Activated naive CD8-positive, alpha-beta T cell treated with anti-CD3 and anti-CD28 coated beads, Interleukin-2, amount 50 U/mL, for 24 hours (primary cell): Measurements from ENCODE around the gene MAGEA3.
"Not testable (repeated sequence)": the region's sequence is repeated elsewhere in the genome, so short reads cannot be mapped to it uniquely, and the experiment has no call there.

Experiments used
- ATAC-seq: fragments of 150-1000 bp; cut with Tn5 transposase; one replicate; pipeline ENCODE4 v1.10.0; 2021
- DNase-seq: peaks from one replicate; pipeline ENCODE4 v3.0.0; 2021
- H3K27ac Mint-ChIP-seq: one replicate; pipeline ENCODE4 v1.8.0; 2021; ENCODE audit warnings: mild to moderate bottlenecking, mixed read lengths
- H3K27me3 Mint-ChIP-seq: one replicate; pipeline ENCODE4 v1.8.0; 2021; ENCODE audit warnings: mixed read lengths
- H3K36me3 Mint-ChIP-seq: one replicate; pipeline ENCODE4 v1.8.0; 2021; ENCODE audit warnings: low read depth, mixed read lengths
- H3K4me1 Mint-ChIP-seq: one replicate; pipeline ENCODE4 v1.8.0; 2021; ENCODE audit warnings: mixed read lengths
- H3K4me3 Mint-ChIP-seq: one replicate; pipeline ENCODE4 v1.8.0; 2021; ENCODE audit warnings: mild to moderate bottlenecking, moderate library complexity, mixed read lengths
- H3K9me3 Mint-ChIP-seq: one replicate; pipeline ENCODE4 v1.8.0; 2021; ENCODE audit warnings: mixed read lengths

MAGEA3 gene, protein sequence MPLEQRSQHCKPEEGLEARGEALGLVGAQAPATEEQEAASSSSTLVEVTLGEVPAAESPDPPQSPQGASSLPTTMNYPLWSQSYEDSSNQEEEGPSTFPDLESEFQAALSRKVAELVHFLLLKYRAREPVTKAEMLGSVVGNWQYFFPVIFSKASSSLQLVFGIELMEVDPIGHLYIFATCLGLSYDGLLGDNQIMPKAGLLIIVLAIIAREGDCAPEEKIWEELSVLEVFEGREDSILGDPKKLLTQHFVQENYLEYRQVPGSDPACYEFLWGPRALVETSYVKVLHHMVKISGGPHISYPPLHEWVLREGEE

DNA sequence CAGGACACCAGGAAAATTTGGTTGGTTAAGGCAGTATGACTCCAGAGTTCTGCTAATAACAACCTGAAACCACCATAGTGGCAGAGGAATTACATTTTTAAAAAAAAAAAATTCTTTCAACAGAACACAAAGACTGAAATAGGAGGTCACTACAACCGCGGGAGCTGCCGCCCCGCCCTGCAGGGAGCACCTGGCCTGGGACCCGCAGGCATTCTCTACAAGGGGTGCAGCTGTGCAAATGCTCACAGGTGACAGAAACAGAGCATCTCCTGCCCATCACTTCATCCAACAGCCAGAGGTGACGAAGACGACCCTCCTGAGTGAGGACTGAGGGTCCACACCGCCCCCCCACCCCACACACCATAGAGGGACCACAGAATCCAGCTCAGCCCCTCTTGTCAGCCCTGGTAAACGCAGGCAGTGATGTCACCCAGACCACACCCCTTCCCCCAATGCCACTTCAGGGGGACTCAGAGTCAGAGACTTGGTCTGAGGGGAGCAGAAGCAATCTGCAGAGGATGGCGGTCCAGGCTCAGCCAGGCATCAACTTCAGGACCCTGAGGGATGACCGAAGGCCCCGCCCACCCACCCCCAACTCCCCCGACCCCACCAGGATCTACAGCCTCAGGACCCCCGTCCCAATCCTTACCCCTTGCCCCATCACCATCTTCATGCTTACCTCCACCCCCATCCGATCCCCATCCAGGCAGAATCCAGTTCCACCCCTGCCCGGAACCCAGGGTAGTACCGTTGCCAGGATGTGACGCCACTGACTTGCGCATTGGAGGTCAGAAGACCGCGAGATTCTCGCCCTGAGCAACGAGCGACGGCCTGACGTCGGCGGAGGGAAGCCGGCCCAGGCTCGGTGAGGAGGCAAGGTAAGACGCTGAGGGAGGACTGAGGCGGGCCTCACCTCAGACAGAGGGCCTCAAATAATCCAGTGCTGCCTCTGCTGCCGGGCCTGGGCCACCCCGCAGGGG, at the start of gene MAGEA3:
Gene MAGEA3, plus strand, starts transcription at position 843 of the 980 bp plus-strand sequence. CDS start 2,039 bp downstream, outside the sequence.
- not testable (repeated sequence) for H3K36me3 Mint-ChIP-seq, H3K4me1 Mint-ChIP-seq, H3K27me3 Mint-ChIP-seq, H3K4me3 Mint-ChIP-seq, DNase-seq, ATAC-seq, H3K9me3 Mint-ChIP-seq, H3K27ac Mint-ChIP-seq

- no peak overlapping the region for H3K27ac Mint-ChIP-seq
- no peak overlapping the region for H3K4me3 Mint-ChIP-seq
Measured at GRCh38 chrX:152652060-152652459, 46.5 kb upstream of the MAGEA3 start.

GRCh38 chrX:152652467-152652866, 46.1 kb upstream of the MAGEA3 start:
- Mint-ChIP-seq H3K4me3 (no peak overlapping the region), H3K36me3 (no peaks in the 10 kb centered on the region), H3K9me3 (no peaks in the 10 kb centered on the region), H3K27ac (no peak overlapping the region), H3K4me1 (no peaks in the 10 kb centered on the region), H3K27me3 (peaks cover 4% of the 10 kb centered on the region)
- ATAC-seq, result no peak
- DNase-seq, result no peak

More at GRCh38 chrX:152652060-152652459, 46.5 kb upstream of the MAGEA3 start:
- DNase-seq, result no peak
- Mint-ChIP-seq H3K36me3 (no peaks in the 10 kb centered on the region), H3K27me3 (peaks cover 3% of the 10 kb centered on the region), H3K4me1 (no peaks in the 10 kb centered on the region), H3K9me3 (no peaks in the 10 kb centered on the region)
- no peak for ATAC-seq

DNA sequence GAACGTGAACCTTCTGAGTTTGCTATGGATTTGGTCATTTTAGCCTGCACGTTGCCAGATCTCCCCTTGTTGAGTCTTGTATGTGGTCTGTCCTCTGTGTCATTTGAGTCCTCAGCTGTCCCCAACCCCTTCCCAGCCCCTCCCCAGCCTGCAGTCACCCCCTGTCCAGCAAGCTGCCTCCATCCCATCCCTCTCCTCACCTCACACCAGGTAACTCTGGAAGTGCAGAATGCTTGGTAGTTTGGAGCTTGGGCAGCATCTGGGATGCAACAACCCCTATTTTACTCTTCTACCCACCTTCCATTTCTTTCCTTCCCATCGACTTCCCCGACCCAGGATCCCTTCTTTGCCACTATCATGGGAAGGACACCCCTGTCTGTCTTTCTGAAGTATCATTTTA, 42.5 kb upstream of the MAGEA3 start:
- peaks cover 5% of the 10 kb centered on the region for H3K27me3 Mint-ChIP-seq
- no peaks in the 10 kb centered on the region for H3K36me3 Mint-ChIP-seq
- H3K4me1 Mint-ChIP-seq, result no peaks in the 10 kb centered on the region
- H3K4me3 Mint-ChIP-seq, result no peak overlapping the region
- H3K27ac Mint-ChIP-seq, result no peak overlapping the region
- ATAC-seq (no peak), DNase-seq (no peak)
- no peaks in the 10 kb centered on the region for H3K9me3 Mint-ChIP-seq

- Mint-ChIP-seq H3K9me3 (no peaks in the 10 kb centered on the region), H3K27me3 (peaks cover 5% of the 10 kb centered on the region), H3K27ac (no peak overlapping the region), H3K36me3 (no peaks in the 10 kb centered on the region), H3K4me3 (no peak overlapping the region), H3K4me1 (no peaks in the 10 kb centered on the region)
- ATAC-seq (no peak), DNase-seq (no peak)
Measured at GRCh38 chrX:152656890-152657289, 41.7 kb upstream of the MAGEA3 start.

GRCh38 chrX:152658302-152658701, 40.3 kb upstream of the MAGEA3 start:
- Mint-ChIP-seq H3K27ac (no peak overlapping the region), H3K4me3 (no peak overlapping the region), H3K36me3 (no peaks in the 10 kb centered on the region), H3K4me1 (no peaks in the 10 kb centered on the region), H3K27me3 (peaks cover 5% of the 10 kb centered on the region), H3K9me3 (no peaks in the 10 kb centered on the region)
- ATAC-seq (no peak), DNase-seq (no peak)

DNA sequence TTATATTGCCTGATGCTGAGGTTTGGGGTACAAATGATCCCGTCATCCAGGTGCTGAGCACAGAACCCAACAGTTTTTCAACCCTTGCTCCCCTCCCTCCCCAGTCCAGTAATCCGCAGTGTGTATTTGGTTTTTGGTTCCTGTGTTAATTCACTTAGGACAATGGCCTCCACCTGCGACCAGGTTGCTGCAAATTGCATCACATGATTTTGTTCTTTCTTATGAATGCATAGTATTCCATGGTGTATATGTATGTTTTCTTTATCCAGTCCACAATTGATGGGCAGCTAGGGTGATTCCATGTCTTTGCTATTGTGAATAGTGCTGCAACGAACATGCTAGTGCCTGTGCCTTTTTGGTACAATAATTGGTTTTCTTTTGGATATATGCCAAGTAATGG, 35.5 kb upstream of the MAGEA3 start:
- no peak for ATAC-seq
- H3K27me3 Mint-ChIP-seq, result no peaks in the 10 kb centered on the region
- H3K4me1 Mint-ChIP-seq, result no peaks in the 10 kb centered on the region
- H3K36me3 Mint-ChIP-seq, result no peaks in the 10 kb centered on the region
- no peak for DNase-seq
- H3K9me3 Mint-ChIP-seq, result peaks cover 8% of the 10 kb centered on the region
- no peak overlapping the region for H3K27ac Mint-ChIP-seq
- H3K4me3 Mint-ChIP-seq, result no peak overlapping the region

DNA sequence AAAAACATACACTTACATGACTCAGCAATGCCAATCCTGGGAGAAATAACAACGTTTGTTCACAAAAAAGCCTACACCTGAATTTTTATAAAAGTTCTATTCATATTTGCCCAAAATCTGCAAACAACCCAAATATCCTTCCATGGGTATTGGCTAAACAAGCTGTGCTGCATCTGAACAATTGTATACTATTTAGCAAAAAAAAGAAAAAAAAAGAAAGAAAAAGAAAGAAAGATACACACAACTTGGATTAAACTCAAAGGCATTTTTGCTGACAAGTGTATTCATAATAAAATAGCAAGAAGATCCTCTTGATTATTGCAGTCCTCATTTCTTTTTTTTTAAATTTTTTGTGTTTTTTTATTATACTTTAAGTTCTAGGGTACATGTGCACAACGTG, 24.5 kb upstream of the MAGEA3 start:
- no peaks in the 10 kb centered on the region for H3K9me3 Mint-ChIP-seq
- H3K4me1 Mint-ChIP-seq, result no peaks in the 10 kb centered on the region
- ATAC-seq, result no peak
- no peak for DNase-seq
- no peaks in the 10 kb centered on the region for H3K27me3 Mint-ChIP-seq
- no peaks in the 10 kb centered on the region for H3K36me3 Mint-ChIP-seq
- H3K4me3 Mint-ChIP-seq, result no peak overlapping the region
- H3K27ac Mint-ChIP-seq, result no peak overlapping the region

- H3K4me3 Mint-ChIP-seq, H3K4me1 Mint-ChIP-seq, H3K27ac Mint-ChIP-seq, ATAC-seq, H3K36me3 Mint-ChIP-seq, H3K27me3 Mint-ChIP-seq, H3K9me3 Mint-ChIP-seq, DNase-seq: not testable (repeated sequence)
Measured at GRCh38 chrX:152674652-152675051, 23.9 kb upstream of the MAGEA3 start.

DNA sequence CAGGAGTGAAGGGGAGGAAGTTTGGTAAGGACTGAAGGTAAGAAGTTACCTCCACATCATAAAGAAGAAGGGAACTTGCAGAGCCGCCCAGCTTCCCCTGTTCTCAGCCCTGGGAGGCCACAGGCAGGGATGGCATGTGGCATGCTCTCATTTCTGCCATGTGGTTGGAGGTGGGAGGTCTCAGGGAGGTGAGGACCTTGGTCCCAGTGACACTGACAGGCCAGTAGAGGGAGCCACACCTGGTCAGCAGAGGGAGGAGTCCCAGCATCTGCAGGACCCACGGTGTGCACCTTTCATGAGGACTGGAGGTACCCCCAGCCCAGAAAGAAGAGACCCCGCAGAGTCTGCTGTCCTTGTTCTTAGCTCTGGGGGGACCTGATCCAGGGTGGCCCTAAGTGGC, 17.6 kb upstream of the MAGEA3 start:
- ATAC-seq, result peak; percentile 61
- not testable (repeated sequence) for H3K27me3 Mint-ChIP-seq, H3K4me3 Mint-ChIP-seq, H3K27ac Mint-ChIP-seq, H3K4me1 Mint-ChIP-seq, DNase-seq, H3K36me3 Mint-ChIP-seq, H3K9me3 Mint-ChIP-seq

DNA sequence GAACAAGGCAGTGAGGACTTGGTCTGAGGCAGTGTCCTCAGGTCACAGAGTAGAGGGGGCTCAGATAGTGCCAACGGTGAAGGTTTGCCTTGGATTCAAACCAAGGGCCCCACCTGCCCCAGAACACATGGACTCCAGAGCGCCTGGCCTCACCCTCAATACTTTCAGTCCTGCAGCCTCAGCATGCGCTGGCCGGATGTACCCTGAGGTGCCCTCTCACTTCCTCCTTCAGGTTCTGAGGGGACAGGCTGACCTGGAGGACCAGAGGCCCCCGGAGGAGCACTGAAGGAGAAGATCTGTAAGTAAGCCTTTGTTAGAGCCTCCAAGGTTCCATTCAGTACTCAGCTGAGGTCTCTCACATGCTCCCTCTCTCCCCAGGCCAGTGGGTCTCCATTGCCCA, 1.8 kb downstream of the MAGEA3 start:
- not testable (repeated sequence) for H3K9me3 Mint-ChIP-seq, H3K27ac Mint-ChIP-seq, H3K4me1 Mint-ChIP-seq, H3K36me3 Mint-ChIP-seq, H3K27me3 Mint-ChIP-seq, DNase-seq, ATAC-seq, H3K4me3 Mint-ChIP-seq

- not testable (repeated sequence) for H3K4me1 Mint-ChIP-seq, H3K27ac Mint-ChIP-seq, DNase-seq, H3K4me3 Mint-ChIP-seq, H3K9me3 Mint-ChIP-seq, ATAC-seq, H3K27me3 Mint-ChIP-seq, H3K36me3 Mint-ChIP-seq
Measured at GRCh38 chrX:152706500-152706899, 7.9 kb downstream of the MAGEA3 start.

GRCh38 chrX:152709173-152709572, 10.6 kb downstream of the MAGEA3 start, which contains the start of gene CSAG2:
Gene CSAG2 (minus strand): TSS chrX:152709273. CDS start chrX:152709112, 161 bp downstream.
- H3K9me3 Mint-ChIP-seq, H3K36me3 Mint-ChIP-seq, ATAC-seq, H3K27me3 Mint-ChIP-seq, H3K4me1 Mint-ChIP-seq, H3K4me3 Mint-ChIP-seq, DNase-seq, H3K27ac Mint-ChIP-seq: not testable (repeated sequence)

GRCh38 chrX:152713195-152713594, 14.6 kb downstream of the MAGEA3 start:
- not testable (repeated sequence) for ATAC-seq, DNase-seq, H3K4me3 Mint-ChIP-seq, H3K36me3 Mint-ChIP-seq, H3K4me1 Mint-ChIP-seq, H3K27me3 Mint-ChIP-seq, H3K27ac Mint-ChIP-seq, H3K9me3 Mint-ChIP-seq
